Neural crest cell (in vitro differentiated cells): ENCODE results near the gene USP16. TPM values are rescaled to one million over a fixed set of nuclear protein-coding genes. Genes with fewer than 3 reads are reported as not detected.
"Not testable (repeated sequence)": the region's sequence is repeated elsewhere in the genome, so short reads cannot be mapped to it uniquely, and the experiment has no call there.

Source experiments
- DNase-seq: peaks from one replicate; pipeline ENCODE4 v3.0.0; 2021; ENCODE audit warnings: low read depth, mixed read lengths, low spot score
- H3K27ac Mint-ChIP-seq: one replicate; pipeline ENCODE4 v1.8.0; 2021; ENCODE audit warnings: mild to moderate bottlenecking, mixed read lengths; ENCODE audit not compliant: unreplicated experiment
- H3K27me3 Mint-ChIP-seq: 2 replicates; pipeline ENCODE4 v1.8.0; 2021; ENCODE audit warnings: low read depth, mild to moderate bottlenecking, mixed read lengths
- H3K36me3 Mint-ChIP-seq: 2 replicates; pipeline ENCODE4 v1.8.0; 2021; ENCODE audit warnings: low read depth, mild to moderate bottlenecking, mixed read lengths
- H3K4me1 Mint-ChIP-seq: 2 replicates; pipeline ENCODE4 v1.8.0; 2021; ENCODE audit warnings: mixed read lengths
- H3K4me3 Mint-ChIP-seq: one replicate; pipeline ENCODE4 v1.8.0; 2021; ENCODE audit warnings: mild to moderate bottlenecking, mixed read lengths
- H3K9me3 Mint-ChIP-seq: 2 replicates; pipeline ENCODE4 v1.8.0; 2021; ENCODE audit warnings: mixed read lengths
- total RNA-seq: library from RNA; stranded (reverse); gene quantifications from 2 replicates; pipeline ENCODE4 v1.2.1, GENCODE V29; 2021
- TF ChIP-seq, protein P1 (sequence below): fragments of 200-600 bp; sonication (generic); conservative IDR thresholded peaks from 2 replicates; pipeline ENCODE4 v1.5.0; 2021; ENCODE audit warnings: antibody characterized with exemption, mild to moderate bottlenecking

Gene USP16
- total RNA-seq, 1 donor from 2014 or later, result 29.5 TPM

- TF ChIP-seq, protein P1, sequence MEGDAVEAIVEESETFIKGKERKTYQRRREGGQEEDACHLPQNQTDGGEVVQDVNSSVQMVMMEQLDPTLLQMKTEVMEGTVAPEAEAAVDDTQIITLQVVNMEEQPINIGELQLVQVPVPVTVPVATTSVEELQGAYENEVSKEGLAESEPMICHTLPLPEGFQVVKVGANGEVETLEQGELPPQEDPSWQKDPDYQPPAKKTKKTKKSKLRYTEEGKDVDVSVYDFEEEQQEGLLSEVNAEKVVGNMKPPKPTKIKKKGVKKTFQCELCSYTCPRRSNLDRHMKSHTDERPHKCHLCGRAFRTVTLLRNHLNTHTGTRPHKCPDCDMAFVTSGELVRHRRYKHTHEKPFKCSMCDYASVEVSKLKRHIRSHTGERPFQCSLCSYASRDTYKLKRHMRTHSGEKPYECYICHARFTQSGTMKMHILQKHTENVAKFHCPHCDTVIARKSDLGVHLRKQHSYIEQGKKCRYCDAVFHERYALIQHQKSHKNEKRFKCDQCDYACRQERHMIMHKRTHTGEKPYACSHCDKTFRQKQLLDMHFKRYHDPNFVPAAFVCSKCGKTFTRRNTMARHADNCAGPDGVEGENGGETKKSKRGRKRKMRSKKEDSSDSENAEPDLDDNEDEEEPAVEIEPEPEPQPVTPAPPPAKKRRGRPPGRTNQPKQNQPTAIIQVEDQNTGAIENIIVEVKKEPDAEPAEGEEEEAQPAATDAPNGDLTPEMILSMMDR, result no peak
- Mint-ChIP-seq H3K27ac (peak overlapping the region; percentile 99), H3K4me1 (peaks cover 28% of the 10 kb centered on the region), H3K4me3 (peak overlapping the region; percentile 100), H3K9me3 (no peaks in the 10 kb centered on the region), H3K36me3 (no peaks in the 10 kb centered on the region), H3K27me3 (no peaks in the 10 kb centered on the region)
- DNase-seq, result no peak
These were observed 49.5 kb downstream of the USP16 start for GRCh38 chr21:29074007-29074376.

- no peak overlapping the region for H3K27ac Mint-ChIP-seq
- no peaks in the 10 kb centered on the region for H3K36me3 Mint-ChIP-seq
- TF ChIP-seq, protein P1, result no peak
- no peaks in the 10 kb centered on the region for H3K9me3 Mint-ChIP-seq
- H3K4me3 Mint-ChIP-seq, result peak overlapping the region; percentile 87
- no peak for DNase-seq
- peaks cover 28% of the 10 kb centered on the region for H3K4me1 Mint-ChIP-seq
- H3K27me3 Mint-ChIP-seq, result no peaks in the 10 kb centered on the region
These were observed 50.3 kb downstream of the USP16 start for GRCh38 chr21:29074783-29075182.

DNA sequence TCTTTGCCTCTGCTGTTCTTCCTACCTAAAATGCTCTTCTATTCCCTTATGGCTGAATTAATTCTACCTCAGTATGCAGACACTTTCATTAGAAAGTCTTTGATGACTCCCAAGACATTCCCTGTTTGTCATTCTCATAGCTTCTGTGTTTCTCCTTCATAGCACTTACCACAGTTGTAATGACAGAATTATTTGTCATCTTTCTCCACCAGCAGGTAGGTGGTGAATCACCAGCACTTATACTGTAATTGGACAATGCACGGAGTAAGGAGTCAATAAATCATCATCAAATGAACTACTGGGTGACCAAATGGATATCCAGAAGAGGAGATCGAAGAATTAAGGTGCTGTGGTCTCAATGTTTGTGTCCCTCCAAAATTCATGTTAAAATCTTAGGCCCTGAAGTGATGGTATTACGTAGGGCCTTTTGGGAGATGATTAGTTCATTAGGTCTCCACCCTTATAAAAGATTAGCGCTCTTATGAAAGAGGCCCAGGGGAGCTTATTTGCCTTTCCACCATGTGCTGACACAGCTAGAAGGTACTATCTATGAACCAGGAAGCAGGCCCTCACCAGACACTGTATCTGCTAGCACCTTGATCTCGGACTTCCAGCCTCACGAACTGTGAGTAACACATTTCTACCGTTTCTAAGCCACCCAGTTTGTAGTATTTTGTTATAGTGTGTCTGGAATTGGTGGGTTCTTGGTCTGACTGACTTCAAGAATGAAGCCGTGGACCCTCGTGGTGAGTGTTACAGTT is 51.4 kb downstream of the USP16 start:
- DNase-seq, result no peak
- TF ChIP-seq, protein P1, result no peak
- Mint-ChIP-seq H3K9me3 (no peaks in the 10 kb centered on the region), H3K27ac (no peak overlapping the region), H3K27me3 (no peaks in the 10 kb centered on the region), H3K4me1 (peaks cover 28% of the 10 kb centered on the region), H3K36me3 (no peaks in the 10 kb centered on the region), H3K4me3 (peak overlapping the region; percentile 31)

DNA sequence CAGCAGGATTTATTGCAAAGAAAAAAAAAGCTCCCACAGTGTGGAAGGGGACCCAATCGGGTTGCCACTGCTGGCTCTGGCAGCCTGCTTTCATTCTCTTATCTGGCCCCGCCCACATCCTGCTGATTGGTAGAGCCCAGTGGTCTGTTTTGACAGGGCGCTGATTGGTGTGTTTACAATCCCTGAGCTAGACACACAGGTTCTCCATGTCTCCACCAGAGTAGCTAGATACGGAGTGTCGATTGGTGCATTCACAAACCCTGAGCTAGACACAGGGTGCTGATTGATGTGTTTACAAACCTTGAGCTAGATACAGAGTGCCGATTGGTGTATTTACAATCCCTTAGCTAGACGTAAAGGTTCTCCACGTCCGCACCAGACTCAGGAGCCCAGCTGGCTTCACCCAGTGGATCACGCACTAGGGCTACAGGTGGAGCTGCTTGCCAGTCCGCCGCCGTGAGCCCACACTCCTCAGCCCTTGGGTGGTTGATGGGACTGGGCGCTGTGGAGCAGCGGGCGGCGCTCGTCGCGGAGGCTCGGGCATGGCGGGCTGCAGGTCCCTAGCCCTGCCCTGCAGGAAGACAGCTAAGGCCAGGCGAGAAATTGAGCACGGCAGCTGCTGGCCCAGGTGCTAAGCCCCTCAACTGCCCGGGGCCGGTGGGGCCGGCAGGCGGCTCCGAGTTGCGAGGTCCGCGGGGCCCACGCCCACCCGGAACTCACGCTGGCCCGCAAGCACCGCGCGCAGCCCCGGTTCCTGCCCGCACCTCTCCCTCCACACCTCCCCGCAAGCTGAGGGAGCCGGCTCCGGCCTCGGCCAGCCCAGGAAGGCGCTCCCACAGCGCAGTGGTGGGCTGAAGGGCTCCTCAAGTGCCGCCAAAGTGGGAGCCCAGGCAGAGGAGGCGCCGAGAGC is 52.5 kb downstream of the USP16 start:
- not testable (repeated sequence) for H3K36me3 Mint-ChIP-seq, H3K27me3 Mint-ChIP-seq, H3K9me3 Mint-ChIP-seq, DNase-seq, H3K27ac Mint-ChIP-seq
- Mint-ChIP-seq H3K4me3 (peak overlapping the region; percentile 43), H3K4me1 (peaks cover 22% of the 10 kb centered on the region)

DNA sequence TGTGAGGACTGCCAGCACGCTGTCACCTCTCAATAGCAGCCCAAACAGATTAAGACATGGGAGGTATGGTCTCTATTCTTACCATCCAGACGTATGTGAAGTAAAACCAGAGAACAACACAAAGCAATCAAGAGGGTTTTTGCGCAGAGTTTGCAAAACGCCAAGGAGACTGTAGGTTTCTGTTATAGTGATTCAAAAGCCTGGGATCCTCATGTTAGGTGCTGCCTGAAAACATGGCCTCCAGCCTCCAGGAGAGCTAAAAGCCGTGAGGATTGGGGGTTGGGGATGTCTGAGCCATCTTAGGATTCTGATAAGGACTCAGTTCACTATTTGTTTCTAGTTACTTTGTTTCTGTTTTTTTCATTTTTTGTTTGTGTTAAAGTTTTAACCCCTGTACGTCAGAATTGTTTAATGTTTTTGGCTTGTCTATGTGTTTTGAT is 53.2 kb downstream of the USP16 start:
- Mint-ChIP-seq H3K36me3 (no peaks in the 10 kb centered on the region), H3K4me3 (no peak overlapping the region), H3K27ac (no peak overlapping the region)

More for the DNA sequence above, 53.2 kb downstream of the USP16 start:
- no peaks in the 10 kb centered on the region for H3K27me3 Mint-ChIP-seq
- no peak for DNase-seq
- TF ChIP-seq, protein P1, result no peak
- H3K9me3 Mint-ChIP-seq, result no peaks in the 10 kb centered on the region
- peaks cover 15% of the 10 kb centered on the region for H3K4me1 Mint-ChIP-seq
